ENCODE measurements around the gene TRPC4AP.
"Not testable (repeated sequence)": the region's sequence is repeated elsewhere in the genome, so short reads cannot be mapped to it uniquely, and the experiment has no call there.

TRPC4AP gene, protein sequence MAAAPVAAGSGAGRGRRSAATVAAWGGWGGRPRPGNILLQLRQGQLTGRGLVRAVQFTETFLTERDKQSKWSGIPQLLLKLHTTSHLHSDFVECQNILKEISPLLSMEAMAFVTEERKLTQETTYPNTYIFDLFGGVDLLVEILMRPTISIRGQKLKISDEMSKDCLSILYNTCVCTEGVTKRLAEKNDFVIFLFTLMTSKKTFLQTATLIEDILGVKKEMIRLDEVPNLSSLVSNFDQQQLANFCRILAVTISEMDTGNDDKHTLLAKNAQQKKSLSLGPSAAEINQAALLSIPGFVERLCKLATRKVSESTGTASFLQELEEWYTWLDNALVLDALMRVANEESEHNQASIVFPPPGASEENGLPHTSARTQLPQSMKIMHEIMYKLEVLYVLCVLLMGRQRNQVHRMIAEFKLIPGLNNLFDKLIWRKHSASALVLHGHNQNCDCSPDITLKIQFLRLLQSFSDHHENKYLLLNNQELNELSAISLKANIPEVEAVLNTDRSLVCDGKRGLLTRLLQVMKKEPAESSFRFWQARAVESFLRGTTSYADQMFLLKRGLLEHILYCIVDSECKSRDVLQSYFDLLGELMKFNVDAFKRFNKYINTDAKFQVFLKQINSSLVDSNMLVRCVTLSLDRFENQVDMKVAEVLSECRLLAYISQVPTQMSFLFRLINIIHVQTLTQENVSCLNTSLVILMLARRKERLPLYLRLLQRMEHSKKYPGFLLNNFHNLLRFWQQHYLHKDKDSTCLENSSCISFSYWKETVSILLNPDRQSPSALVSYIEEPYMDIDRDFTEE

DNA sequence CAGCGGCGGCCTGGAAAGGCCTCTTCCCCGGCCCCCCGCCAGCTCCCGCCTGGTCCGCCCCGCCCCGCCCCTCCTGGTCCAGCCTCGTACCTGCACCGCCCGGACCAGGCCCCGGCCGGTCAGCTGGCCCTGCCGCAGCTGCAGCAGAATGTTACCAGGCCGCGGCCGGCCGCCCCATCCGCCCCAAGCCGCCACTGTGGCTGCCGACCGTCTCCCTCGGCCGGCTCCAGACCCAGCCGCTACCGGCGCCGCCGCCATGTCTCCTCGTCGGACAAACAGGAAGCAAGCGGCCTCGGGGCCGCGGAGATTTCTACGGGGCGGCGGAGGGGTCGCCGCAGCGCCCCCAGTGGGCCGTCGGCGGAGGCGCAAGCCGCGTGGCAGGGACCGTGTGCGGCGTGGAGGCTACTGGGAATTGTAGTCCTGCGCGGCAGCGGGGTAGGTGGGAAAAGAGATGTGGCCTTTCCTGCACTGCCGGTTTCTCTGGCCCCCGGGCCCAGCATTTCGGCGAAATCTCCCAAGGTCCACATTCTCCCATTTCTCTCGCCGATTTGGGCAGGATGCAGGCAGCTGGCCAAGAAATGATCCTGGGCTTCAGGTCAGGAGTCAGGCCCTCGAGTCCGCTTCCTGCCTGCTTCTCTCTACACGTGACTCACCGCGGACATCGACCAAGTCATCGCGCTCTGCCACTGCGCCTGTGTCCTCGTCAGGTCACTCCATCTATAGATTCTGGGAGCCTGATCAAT is at the start of gene TRPC4AP:
Gene TRPC4AP (minus strand): TSS at position 284 of the 743 bp plus-strand sequence. CDS start 26 bp downstream, at position 258.
- DNase-seq (ENCODE audit: low read depth, low spot score), result peak; percentile 97

DNA sequence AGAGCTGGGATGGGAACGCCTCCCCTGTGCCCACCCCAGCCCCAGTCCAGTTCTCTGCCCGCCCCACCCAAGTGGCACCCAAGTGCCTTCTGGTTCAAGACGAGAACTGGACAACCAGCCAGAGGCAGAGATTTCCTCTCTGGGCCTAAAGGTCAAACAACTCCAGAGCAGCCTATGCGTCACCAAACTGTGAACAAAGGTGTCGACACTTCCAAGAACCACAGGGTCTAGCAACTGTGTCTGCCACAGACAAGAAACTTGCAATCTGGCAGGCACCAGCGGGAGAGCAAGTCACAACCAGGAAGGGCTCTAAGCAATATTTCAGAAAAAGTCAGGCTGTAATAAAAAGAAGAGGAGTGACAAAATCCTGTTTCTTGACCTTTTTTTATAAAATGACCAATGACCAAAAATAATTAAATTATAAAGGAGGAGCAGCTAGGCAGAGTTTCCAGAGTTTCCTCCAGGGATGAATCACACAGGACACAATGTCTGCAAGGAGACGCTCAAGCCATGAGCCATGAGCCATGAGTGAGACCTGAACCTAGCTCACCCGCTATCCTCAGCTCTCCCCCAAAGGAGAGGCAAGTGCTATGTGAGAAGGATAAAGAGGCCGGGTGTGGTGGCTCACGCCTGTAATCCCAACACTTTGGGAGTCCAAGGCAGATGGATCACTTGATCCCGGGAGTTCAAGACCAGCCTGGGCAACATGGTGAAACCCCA is 43.4 kb upstream of the TRPC4AP start:
- DNase-seq (ENCODE audit: low read depth, low spot score), result peak; percentile 21

DNA sequence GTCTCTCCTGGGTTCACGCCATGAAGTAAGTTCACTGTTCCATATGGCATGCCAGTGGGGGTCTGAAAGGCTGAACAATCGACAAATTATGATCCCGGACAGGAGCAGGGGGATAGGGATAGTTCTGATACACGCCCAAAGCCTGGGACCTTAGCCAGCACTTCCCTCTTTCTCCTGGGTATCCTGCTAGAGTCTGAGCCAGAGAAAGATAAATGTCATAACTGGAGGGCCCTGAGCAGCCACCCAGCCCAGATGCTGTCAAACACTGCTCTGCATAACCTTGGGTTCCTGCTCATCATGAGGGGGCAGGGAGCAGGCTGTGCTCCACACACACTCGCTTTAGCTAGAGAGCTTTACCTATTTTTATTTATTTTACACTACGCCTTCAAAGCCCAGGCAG is 42.3 kb upstream of the TRPC4AP start:
- no peak for DNase-seq (ENCODE audit: low read depth, low spot score)

DNA sequence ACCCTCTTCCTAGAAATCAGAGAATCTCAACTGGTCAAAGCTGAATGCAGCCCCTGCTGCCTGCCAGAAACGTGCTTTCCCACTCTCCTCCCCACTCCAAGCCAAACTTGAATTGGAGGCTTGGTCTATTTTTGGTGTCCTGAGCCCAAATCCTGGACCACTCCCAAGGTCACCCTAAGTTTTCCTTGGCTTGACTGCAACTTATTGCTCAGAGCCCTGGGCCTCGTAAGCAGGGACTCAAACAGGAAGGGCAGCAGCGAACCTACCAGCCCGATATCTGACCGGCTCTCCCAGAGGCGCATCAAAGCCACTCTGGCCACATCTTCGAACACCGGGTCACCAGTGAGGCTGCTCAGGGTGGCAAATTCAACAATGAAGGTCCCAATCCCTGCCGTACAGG is 41.9 kb upstream of the TRPC4AP start:
- no peak for DNase-seq (ENCODE audit: low read depth, low spot score)

DNA sequence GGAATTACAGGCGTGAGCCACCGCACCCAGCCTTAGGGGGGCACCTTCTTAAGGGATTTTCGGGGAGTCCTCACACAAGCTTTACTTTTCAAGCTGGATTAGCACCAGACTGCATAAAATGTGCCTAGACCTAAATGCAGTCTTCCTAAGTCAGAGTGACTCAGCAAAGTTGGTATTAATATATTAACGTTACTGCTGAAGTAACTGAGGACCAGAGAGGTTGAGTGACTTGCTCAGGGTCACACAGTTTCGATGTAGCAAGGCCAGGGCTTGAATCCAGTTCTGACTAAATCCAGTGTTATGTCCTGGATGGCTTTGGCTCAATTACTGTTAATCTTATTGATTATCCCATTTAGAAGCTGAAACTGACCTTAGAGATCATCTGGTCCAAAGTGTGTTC is 41.1 kb upstream of the TRPC4AP start:
- DNase-seq (ENCODE audit: low read depth, low spot score), result no peak

DNA sequence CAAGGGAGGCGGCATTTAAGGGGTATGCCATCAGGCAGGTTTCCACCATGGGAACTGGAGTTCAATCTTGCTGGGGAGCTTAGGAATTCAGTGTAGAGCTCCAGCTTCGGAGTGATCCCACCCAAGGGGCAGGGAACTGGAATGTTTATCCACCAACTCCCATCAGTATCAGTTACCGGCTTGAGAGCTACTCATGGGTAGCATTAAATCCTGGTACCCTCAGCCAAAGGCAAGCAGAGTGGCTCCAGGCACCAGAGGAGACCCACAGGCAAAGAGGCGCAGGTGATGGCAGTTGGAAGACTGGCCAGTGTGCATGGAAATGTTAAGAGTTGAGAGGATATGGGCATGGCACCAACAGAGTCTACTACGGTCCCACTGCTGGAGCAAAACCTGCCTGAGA is 40.4 kb upstream of the TRPC4AP start:
- DNase-seq (ENCODE audit: low read depth, low spot score), result no peak

DNA sequence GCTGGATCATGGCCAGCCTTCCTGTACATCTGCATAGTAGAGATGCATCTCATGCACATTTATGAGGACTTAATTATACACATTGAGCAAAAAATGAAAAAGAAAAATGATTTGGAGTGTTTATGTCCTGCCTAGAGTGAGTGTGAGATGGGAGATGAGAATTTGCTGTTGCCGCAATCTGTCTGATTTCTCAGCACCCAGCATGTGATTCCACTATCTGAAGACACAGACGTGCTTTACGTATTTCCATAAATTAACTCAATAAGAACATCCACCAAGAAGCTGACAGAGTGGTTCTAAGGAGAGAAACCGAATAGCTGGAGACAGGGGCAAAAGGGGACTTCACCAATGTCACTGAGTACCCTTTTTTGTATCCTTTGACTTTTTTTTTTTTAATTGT is 39.3 kb upstream of the TRPC4AP start:
- no peak for DNase-seq (ENCODE audit: low read depth, low spot score)

DNA sequence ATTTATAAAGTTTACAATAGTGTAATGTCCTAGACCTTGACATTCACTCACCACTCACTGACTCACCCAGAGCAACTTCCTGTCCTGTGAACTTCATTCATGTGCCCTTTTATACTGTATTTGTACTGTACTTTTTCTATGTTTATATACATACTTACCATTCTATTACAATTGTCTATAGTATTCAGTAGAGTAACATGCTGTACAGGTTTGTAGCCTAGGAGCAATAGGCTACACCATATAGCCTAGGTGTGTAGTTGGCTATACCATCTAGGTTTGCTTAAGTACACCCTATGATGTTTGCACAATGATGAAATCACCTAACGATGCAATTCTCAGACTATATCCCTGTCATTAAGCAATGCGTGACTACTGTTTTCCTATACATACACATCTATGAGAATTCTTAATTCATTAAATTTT is 37.1 kb upstream of the TRPC4AP start:
- DNase-seq (ENCODE audit: low read depth, low spot score), result no peak

DNA sequence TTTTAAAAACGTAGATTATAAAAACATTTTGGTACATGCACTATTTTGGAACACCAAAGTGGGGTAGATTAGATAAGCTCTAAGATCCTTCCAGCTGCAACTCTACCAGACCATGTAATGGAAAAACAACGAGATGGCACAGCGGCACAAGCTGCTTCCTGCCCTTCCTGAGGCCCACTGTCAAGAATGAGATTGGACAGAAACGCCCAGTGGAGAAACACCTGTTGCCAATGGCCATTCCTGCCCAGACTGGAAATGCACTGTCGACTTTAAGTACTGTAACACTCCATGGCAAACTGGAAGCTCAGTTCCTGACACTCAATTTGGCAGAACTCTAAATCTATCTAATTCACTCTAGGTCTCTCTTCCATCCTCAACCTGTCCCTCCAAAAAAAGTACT is 33.1 kb upstream of the TRPC4AP start:
- DNase-seq (ENCODE audit: low read depth, low spot score), result no peak

DNA sequence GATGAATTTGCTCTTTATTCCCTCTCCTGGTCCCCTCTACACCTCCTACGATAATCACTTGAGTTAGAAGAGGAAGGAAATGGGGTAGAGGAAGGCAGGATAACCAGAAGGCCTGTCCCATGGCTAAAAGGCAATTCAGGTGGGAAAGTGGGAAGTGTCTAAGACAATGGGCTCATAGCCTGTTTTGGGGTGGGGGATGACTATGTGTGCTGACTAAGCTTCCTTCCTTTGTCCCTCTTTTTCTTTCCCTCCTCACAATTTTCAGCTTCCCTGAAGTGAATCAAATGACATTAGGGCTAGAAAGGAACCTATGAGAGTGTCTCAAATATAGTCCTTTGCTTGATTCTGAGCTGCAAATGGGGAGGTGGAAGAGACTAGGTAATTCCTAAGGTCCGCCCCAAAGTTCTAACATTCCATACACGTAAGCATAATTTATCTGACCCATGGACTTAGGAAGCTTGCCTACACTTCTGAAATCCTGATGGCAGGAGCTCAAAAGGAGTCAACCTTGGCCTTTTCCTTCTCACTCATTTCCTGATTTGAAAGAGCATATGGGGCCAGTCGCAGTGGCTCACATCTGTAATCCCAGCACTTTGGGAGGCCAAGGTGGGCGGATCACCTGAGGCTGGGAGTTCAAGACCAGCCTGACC is 30.3 kb upstream of the TRPC4AP start:
- DNase-seq (ENCODE audit: low read depth, low spot score), result no peak

DNA sequence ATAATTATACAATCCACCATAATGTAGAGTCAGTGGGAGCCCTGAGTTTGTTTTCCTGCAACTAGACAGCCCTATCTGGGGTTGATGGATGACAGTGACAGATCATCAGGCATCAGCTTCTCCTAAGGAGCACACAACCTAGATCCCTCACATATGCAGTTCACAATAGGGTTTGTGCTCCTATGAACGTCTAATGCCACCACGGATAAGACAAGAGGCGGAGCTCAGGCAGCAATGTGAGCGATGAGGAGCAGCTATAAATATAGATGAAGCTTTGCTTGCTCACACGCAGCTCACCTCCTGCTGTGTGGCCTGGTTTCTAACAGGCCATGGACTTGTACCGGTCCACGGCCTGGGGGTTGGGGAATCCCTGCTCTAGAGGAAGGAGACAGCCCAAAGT is 28.6 kb upstream of the TRPC4AP start:
- DNase-seq (ENCODE audit: low read depth, low spot score), result no peak

DNA sequence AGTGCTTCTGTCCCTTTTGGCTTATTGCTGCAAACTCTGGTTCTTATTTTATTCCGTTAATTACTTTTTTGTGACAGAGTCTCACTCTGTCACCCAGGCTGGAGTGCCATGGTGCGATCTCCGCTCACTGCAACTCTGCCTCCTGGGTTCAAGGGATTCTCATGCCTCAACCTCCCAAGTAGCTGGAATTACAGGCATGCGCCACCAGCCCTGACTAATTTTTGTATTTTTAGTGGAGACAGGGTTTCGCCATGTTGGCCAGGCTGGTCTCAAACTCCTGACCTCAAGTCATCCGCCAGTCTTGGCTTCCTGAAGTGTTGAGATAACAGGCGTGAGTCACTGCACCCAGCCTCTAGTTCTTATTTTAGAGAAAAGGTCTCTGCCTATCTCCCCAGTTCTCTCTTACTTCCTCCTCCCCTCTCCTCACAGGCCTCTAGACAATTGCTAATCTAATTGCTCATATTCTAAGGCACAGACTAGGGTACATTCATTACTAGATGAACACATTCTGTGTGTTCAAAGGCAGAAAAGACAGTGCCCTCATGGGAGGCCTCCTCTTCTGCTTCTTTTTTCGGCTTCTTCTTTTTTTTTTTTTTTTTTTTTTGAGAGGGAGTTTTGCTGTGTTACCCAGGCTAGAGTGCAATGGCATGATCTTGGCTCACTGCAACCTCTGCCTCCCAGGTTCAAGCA is 27.6 kb upstream of the TRPC4AP start:
- DNase-seq (ENCODE audit: low read depth, low spot score), result peak; percentile 64

DNA sequence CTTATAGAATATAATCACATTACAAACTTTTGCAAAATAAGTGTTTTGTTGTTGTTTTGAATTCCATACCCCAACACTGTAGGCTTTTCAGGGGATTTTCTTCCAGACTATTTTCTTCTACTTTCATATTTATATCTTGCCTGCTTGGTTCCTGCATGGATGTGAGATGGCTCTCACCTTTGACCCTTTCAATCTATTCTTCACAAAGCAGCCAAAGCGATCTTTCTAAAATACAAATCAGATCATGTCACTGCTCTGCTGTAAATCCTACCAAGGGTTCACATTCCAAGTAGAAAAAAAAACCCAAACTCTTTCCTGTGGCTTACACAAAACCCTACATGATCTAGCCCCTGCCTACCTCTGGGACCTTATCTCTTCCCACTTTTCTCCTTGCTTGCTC is 25.0 kb upstream of the TRPC4AP start:
- no peak for DNase-seq (ENCODE audit: low read depth, low spot score)

DNA sequence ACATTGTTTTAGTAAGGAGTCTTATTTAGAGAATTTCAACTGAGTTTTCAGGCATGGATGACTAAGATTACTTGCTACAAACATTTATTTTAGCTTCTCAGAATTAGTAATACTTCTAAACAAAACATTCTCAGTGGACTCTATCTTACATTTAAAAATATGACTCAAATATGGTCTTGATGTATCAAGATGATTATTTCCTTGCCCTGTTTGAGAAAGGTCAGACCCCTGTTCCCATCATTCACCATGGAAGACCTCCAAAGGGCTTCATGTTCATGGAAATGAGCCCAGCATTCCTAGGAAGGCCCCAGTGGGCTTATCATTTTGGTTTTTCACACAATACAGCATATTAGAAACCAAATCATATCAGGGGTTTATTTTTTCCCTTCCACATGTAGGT is 24.6 kb upstream of the TRPC4AP start:
- DNase-seq (ENCODE audit: low read depth, low spot score), result no peak

DNA sequence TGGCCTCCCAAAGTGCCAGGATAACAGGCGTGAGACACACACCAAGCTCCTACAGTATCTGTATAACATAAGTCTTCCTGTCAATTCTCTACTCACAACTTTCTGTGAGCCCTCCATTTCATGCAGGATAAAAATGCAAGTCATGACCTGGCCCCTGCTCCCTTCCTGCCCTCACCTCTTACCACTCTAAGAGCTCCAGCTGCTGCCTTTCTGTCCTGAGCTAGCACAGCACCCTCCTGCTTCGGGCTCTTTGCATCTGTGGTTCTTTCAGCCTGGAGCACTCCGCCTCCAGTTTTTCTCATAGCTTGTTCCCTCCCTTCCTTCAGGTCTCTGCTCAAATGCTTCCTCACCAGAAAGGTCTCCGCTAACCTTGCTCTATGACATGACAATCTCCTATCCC is 23.7 kb upstream of the TRPC4AP start:
- no peak for DNase-seq (ENCODE audit: low read depth, low spot score)

DNA sequence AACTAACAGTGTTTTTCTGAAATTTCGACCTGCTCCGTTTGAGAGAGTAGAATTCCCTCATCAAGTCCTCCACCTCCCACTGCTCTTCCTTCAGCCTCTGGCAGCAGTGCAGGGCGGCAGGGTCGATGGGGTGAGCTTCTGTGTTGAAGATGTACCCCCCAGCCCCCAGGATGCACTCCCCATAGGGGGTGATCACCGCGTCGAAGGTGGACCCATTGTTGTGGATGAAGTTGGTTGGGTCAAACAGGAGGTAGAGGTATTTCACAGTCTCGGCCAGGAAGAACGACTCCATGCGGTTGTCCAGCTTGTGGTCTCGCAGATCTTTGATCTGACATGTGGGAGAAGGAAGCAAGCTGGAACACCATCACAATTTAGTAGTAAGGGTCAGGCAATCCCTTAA is 23.0 kb upstream of the TRPC4AP start:
- DNase-seq (ENCODE audit: low read depth, low spot score), result no peak

DNA sequence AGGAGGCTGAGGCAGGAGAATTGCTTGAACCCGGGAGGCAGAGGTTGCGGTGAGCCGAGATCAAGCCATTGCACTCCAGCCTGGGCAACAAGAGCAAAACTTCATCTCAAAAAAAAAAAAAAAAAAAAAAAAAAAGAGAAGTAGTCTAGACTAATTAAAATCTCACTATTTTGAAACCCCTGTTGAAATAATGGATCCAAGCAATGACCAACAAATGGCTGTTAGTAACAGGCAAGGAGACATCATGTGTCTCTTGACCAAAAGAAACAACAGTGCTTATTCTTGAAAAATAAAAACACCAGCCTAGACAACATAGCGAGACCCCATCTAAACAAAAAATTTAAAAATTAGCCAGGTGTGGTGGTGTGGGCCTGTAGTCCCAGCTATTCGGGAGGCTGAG is 19.7 kb upstream of the TRPC4AP start:
- not testable (repeated sequence) for DNase-seq (ENCODE audit: low read depth, low spot score)

DNA sequence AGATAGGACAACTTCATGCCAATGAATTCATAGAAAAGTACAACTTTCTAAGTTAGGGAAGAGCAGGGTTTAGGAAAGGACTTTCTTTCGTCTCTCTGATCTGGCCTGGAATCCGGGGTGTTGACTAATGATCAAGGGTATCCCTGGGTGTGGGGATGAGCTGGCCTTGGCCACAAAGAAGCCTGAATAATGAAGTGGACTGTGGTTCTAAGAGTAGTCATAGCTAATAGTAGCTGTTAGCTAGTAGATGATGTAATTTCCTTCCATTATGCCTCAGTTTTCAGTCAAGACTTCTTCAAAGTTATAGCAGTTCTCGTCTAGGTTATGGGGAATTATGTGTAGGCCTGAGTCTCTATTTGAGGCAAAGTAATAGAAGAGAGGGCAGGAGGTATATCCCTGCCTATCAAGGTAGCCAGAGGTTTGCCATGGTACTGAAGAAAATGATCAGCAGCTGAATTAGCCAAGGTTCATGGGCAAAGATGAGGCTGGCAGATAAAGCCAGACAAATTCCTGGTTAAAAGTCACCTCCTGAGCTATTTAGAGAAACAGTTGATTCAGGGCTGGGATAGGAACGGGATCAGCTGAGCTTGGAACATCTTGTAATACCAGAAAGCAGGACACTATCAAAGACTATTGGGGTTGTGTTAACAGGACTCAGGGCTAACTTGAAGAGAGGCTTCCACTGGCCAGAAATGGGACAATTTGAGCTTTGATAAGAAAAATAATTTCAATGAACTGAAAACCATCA is 18.7 kb upstream of the TRPC4AP start:
- DNase-seq (ENCODE audit: low read depth, low spot score), result peak; percentile 71

DNA sequence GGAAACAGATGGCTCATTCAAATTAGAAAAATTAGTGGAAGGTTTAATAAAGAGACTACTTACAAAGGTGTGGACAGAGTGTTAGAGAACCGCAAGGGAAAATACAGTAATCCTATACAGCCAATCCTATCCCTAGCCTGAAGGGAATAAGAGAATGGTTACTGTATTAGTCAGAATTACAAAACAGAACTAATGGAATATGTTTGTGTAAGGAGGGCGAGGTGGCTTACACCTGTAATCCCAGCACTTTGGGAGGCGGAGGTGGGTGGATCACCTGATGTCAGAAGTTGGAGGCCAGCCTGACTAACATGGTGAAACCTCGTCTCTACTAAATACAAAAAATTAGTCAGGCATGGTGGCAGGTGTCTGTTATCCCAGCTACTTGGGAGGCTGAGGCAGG is 16.3 kb upstream of the TRPC4AP start:
- no peak for DNase-seq (ENCODE audit: low read depth, low spot score)

All from astrocyte of the hippocampus (primary cell).